GM23338 (cell line): ENCODE results near the gene TTC39A.

Experiments
- CTCF ChIP-seq, 2 experiments: fragments of 200-600 bp in 1 of 2; sonication (generic) in 1 of 2; conservative IDR thresholded peaks; 2 replicates each; pipeline versions ENCODE4 v1.5.1 to v1.6.1; 2016 to 2017; ENCODE audit warnings: antibody characterized with exemption in 2 of 2, low read depth in 2 of 2, mild to moderate bottlenecking in 2 of 2, moderate library complexity in 1 of 2
- REST ChIP-seq: IDR thresholded peaks from one replicate; pipeline ENCODE4 v1.6.1; 2018; ENCODE audit warnings: antibody characterized with exemption; ENCODE audit not compliant: unreplicated experiment

- no peak for TF ChIP-seq CTCF (conservative IDR thresholded peaks at IDR 0.05; ENCODE audit: low read depth in 2 of 2)
- no peak for TF ChIP-seq REST
Measured at GRCh38 chr1:51345300-51345687, 14.9 kb upstream of the TTC39A start.
